HEK293 (cell line): ENCODE results near the gene TTC12.

Source experiments
- BCL11A ChIP-seq: fragments of 450-650 bp; formaldehyde crosslinking; IDR thresholded peaks from 2 replicates; pipeline ENCODE4 v1.5.1; 2016; ENCODE audit warnings: low read depth, missing biosample characterization, missing genetic modification characterization
- OVOL3 ChIP-seq: fragments of 450-650 bp; formaldehyde crosslinking; IDR thresholded peaks from 2 replicates; pipeline ENCODE4 v1.5.1; 2016; ENCODE audit warnings: missing biosample characterization, missing genetic modification characterization
- SALL2 ChIP-seq: fragments of 450-650 bp; formaldehyde crosslinking; IDR thresholded peaks from 2 replicates; pipeline ENCODE4 v1.5.0; 2017; ENCODE audit warnings: missing biosample characterization, mild to moderate bottlenecking, missing genetic modification characterization, borderline replicate concordance
- ZNF138 ChIP-seq: fragments of 450-650 bp; formaldehyde crosslinking; IDR thresholded peaks from 2 replicates; pipeline ENCODE4 v1.5.1; 2016; ENCODE audit warnings: missing biosample characterization, missing genetic modification characterization, borderline replicate concordance
- ZNF24 ChIP-seq: fragments of 450-650 bp; formaldehyde crosslinking; IDR thresholded peaks from 2 replicates; pipeline ENCODE4 v1.5.1; 2016; ENCODE audit warnings: missing biosample characterization, missing genetic modification characterization
- ZNF416 ChIP-seq: fragments of 450-650 bp; formaldehyde crosslinking; IDR thresholded peaks from 2 replicates; pipeline ENCODE4 v1.5.1; 2016; ENCODE audit warnings: missing biosample characterization, missing genetic modification characterization
- ZNF777 ChIP-seq: fragments of 450-650 bp; formaldehyde crosslinking; IDR thresholded peaks from 2 replicates; pipeline ENCODE4 v1.5.1; 2017; ENCODE audit warnings: missing biosample characterization, missing genetic modification characterization, borderline replicate concordance
- ZNF785 ChIP-seq: fragments of 450-650 bp; formaldehyde crosslinking; IDR thresholded peaks from 2 replicates; pipeline ENCODE4 v1.5.1; 2016; ENCODE audit warnings: missing biosample characterization, missing genetic modification characterization
- TF ChIP-seq, protein P1 (sequence below): fragments of 450-650 bp; formaldehyde crosslinking; IDR thresholded peaks from 2 replicates; pipeline ENCODE4 v1.5.1; 2016; ENCODE audit warnings: missing biosample characterization, missing genetic modification characterization
- TF ChIP-seq, protein P2 (sequence below): fragments of 450-650 bp; formaldehyde crosslinking; IDR thresholded peaks from 2 replicates; pipeline ENCODE4 v1.5.1; 2016; ENCODE audit warnings: missing biosample characterization, missing genetic modification characterization
- TF ChIP-seq, protein P3 (sequence below): fragments of 450-650 bp; formaldehyde crosslinking; IDR thresholded peaks from 2 replicates; pipeline ENCODE4 v1.5.1; 2016; ENCODE audit warnings: missing biosample characterization, missing genetic modification characterization
- TF ChIP-seq, protein P4 (sequence below): fragments of 450-650 bp; formaldehyde crosslinking; IDR thresholded peaks from 2 replicates; pipeline ENCODE4 v1.5.1; 2016; ENCODE audit warnings: missing biosample characterization, missing genetic modification characterization
- TF ChIP-seq, protein P5 (sequence below): fragments of 450-650 bp; formaldehyde crosslinking; IDR thresholded peaks from 2 replicates; pipeline ENCODE4 v1.5.1; 2016; ENCODE audit warnings: missing biosample characterization, missing genetic modification characterization
- TF ChIP-seq, protein P6 (sequence below): fragments of 450-650 bp; formaldehyde crosslinking; IDR thresholded peaks from 2 replicates; pipeline ENCODE4 v1.5.1; 2016; ENCODE audit warnings: missing biosample characterization, missing genetic modification characterization

DNA sequence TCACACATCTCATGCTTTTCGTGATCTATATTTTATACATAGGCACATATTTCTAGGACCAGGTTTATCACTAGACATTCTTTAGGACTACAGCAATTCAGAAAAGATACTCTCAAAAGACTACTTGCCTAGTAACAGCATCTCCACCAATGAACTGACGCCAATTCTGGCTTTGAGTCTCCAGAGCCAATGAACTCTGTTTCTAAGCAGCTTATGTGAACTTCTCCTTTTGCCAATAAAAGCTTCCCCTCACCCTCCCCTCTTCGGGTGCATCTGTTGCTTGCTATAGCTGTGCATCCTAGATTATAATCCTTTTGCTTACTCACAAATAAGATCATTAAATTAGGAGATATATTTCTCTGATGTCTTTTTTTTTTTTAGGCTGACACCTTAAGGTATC, 61.8 kb downstream of the TTC12 start:
- TF ChIP-seq ZNF777 (tag by site-specific recombination) (no peak), SALL2 (tag by site-specific recombination) (no peak), ZNF138 (tag by site-specific recombination) (no peak), ZNF416 (tag by site-specific recombination) (no peak), ZNF24 (tag by site-specific recombination) (no peak), ZNF785 (tag by site-specific recombination) (no peak), OVOL3 (tag by site-specific recombination) (no peak), BCL11A (tag by site-specific recombination) (no peak)
- TF ChIP-seq, protein P1, sequence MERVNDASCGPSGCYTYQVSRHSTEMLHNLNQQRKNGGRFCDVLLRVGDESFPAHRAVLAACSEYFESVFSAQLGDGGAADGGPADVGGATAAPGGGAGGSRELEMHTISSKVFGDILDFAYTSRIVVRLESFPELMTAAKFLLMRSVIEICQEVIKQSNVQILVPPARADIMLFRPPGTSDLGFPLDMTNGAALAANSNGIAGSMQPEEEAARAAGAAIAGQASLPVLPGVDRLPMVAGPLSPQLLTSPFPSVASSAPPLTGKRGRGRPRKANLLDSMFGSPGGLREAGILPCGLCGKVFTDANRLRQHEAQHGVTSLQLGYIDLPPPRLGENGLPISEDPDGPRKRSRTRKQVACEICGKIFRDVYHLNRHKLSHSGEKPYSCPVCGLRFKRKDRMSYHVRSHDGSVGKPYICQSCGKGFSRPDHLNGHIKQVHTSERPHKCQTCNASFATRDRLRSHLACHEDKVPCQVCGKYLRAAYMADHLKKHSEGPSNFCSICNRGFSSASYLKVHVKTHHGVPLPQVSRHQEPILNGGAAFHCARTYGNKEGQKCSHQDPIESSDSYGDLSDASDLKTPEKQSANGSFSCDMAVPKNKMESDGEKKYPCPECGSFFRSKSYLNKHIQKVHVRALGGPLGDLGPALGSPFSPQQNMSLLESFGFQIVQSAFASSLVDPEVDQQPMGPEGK (tag by site-specific recombination): no peak
- TF ChIP-seq, protein P2, sequence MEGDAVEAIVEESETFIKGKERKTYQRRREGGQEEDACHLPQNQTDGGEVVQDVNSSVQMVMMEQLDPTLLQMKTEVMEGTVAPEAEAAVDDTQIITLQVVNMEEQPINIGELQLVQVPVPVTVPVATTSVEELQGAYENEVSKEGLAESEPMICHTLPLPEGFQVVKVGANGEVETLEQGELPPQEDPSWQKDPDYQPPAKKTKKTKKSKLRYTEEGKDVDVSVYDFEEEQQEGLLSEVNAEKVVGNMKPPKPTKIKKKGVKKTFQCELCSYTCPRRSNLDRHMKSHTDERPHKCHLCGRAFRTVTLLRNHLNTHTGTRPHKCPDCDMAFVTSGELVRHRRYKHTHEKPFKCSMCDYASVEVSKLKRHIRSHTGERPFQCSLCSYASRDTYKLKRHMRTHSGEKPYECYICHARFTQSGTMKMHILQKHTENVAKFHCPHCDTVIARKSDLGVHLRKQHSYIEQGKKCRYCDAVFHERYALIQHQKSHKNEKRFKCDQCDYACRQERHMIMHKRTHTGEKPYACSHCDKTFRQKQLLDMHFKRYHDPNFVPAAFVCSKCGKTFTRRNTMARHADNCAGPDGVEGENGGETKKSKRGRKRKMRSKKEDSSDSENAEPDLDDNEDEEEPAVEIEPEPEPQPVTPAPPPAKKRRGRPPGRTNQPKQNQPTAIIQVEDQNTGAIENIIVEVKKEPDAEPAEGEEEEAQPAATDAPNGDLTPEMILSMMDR (tag by site-specific recombination): no peak
- TF ChIP-seq, protein P3, sequence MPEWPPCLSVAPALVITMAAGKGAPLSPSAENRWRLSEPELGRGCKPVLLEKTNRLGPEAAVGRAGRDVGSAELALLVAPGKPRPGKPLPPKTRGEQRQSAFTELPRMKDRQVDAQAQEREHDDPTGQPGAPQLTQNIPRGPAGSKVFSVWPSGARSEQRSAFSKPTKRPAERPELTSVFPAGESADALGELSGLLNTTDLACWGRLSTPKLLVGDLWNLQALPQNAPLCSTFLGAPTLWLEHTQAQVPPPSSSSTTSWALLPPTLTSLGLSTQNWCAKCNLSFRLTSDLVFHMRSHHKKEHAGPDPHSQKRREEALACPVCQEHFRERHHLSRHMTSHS (tag by site-specific recombination): no peak
- TF ChIP-seq, protein P4, sequence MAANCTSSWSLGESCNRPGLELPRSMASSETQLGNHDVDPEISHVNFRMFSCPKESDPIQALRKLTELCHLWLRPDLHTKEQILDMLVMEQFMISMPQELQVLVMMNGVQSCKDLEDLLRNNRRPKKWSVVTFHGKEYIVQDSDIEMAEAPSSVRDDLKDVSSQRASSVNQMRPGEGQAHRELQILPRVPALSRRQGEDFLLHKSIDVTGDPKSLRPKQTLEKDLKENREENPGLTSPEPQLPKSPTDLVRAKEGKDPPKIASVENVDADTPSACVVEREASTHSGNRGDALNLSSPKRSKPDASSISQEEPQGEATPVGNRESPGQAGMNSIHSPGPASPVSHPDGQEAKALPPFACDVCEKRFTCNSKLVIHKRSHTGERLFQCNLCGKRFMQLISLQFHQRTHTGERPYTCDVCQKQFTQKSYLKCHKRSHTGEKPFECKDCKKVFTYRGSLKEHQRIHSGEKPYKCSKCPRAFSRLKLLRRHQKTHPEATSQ: no peak
- TF ChIP-seq, protein P5, sequence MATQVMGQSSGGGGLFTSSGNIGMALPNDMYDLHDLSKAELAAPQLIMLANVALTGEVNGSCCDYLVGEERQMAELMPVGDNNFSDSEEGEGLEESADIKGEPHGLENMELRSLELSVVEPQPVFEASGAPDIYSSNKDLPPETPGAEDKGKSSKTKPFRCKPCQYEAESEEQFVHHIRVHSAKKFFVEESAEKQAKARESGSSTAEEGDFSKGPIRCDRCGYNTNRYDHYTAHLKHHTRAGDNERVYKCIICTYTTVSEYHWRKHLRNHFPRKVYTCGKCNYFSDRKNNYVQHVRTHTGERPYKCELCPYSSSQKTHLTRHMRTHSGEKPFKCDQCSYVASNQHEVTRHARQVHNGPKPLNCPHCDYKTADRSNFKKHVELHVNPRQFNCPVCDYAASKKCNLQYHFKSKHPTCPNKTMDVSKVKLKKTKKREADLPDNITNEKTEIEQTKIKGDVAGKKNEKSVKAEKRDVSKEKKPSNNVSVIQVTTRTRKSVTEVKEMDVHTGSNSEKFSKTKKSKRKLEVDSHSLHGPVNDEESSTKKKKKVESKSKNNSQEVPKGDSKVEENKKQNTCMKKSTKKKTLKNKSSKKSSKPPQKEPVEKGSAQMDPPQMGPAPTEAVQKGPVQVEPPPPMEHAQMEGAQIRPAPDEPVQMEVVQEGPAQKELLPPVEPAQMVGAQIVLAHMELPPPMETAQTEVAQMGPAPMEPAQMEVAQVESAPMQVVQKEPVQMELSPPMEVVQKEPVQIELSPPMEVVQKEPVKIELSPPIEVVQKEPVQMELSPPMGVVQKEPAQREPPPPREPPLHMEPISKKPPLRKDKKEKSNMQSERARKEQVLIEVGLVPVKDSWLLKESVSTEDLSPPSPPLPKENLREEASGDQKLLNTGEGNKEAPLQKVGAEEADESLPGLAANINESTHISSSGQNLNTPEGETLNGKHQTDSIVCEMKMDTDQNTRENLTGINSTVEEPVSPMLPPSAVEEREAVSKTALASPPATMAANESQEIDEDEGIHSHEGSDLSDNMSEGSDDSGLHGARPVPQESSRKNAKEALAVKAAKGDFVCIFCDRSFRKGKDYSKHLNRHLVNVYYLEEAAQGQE (tag by site-specific recombination): no peak
- TF ChIP-seq, protein P6, sequence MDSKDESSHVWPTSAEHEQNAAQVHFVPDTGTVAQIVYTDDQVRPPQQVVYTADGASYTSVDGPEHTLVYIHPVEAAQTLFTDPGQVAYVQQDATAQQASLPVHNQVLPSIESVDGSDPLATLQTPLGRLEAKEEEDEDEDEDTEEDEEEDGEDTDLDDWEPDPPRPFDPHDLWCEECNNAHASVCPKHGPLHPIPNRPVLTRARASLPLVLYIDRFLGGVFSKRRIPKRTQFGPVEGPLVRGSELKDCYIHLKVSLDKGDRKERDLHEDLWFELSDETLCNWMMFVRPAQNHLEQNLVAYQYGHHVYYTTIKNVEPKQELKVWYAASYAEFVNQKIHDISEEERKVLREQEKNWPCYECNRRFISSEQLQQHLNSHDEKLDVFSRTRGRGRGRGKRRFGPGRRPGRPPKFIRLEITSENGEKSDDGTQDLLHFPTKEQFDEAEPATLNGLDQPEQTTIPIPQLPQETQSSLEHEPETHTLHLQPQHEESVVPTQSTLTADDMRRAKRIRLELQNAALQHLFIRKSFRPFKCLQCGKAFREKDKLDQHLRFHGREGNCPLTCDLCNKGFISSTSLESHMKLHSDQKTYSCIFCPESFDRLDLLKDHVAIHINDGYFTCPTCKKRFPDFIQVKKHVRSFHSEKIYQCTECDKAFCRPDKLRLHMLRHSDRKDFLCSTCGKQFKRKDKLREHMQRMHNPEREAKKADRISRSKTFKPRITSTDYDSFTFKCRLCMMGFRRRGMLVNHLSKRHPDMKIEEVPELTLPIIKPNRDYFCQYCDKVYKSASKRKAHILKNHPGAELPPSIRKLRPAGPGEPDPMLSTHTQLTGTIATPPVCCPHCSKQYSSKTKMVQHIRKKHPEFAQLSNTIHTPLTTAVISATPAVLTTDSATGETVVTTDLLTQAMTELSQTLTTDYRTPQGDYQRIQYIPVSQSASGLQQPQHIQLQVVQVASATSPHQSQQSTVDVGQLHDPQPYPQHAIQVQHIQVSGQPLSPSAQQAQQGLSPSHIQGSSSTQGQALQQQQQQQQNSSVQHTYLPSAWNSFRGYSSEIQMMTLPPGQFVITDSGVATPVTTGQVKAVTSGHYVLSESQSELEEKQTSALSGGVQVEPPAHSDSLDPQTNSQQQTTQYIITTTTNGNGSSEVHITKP (tag by site-specific recombination): no peak
